Measurements from ENCODE around the gene AQP12B.

GRCh38 chr2:240686460-240686859 lies 3.8 kb upstream of the AQP12B start:
- TF ChIP-seq CTCF (IDR thresholded peaks at IDR 0.05; ENCODE audit: low read length) (no peak), EZH2 (optimal IDR thresholded peaks at IDR 0.05; ENCODE audit: low read depth, low read length) (no peak)

Data from MM.1S (cell line).